Ectodermal cell (in vitro differentiated cells): ENCODE data around the gene EYS.

Source experiments
- H3K27ac ChIP-seq: 2 replicates; pipeline ENCODE4 v1.7.0; 2013; ENCODE audit warnings: mild to moderate bottlenecking, low read depth, low read length; ENCODE audit not compliant: insufficient read depth, poor library complexity, severe bottlenecking
- H3K27me3 ChIP-seq: 2 replicates; pipeline ENCODE4 v1.7.0; 2013; ENCODE audit warnings: mild to moderate bottlenecking, low read length; ENCODE audit not compliant: insufficient read depth, control insufficient read depth, poor library complexity, severe bottlenecking
- H3K36me3 ChIP-seq: one replicate; pipeline ENCODE4 v1.7.0; 2013; ENCODE audit warnings: low read length; ENCODE audit not compliant: control insufficient read depth, insufficient read depth
- H3K4me1 ChIP-seq: one replicate; pipeline ENCODE4 v1.7.0; 2013; ENCODE audit warnings: low read length; ENCODE audit not compliant: control insufficient read depth, insufficient read depth
- H3K4me3 ChIP-seq: 2 replicates; pipeline ENCODE4 v1.7.0; 2013; ENCODE audit warnings: low read depth, low read length, control low read depth; ENCODE audit not compliant: insufficient read depth
- H3K9me3 ChIP-seq: 2 replicates; pipeline ENCODE4 v1.7.0; 2013; ENCODE audit warnings: mild to moderate bottlenecking, low read length, moderate library complexity; ENCODE audit not compliant: control insufficient read depth
- WGBS, 2 experiments: methylation state at CpG; one replicate each; pipeline ENCODE4 v1.1.7; 2013; ENCODE audit warnings: missing lambda C conversion rate in 2 of 2; 5-methylcytosine and 5-hydroxymethylcytosine counted together

EYS gene

DNA sequence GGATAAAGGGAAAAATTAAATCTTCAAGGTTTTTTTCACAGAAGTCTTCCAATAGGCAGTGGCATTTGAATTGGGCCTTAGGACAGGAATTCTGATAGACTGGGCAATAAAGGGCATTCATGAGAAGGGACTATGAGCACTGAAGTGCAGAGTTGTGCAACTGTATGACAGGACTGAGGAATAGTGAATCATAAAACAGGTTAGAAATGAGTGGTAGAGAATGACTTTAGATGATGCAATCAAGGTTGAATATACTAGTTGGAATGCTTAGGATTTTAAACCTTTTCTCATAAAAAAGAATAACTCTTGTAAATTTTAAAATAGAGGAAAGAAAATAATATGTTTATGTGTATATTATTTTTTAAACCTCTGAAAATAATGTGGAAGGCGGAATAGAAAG, 1126.7 kb downstream of the EYS start:
- no peaks in the 10 kb centered on the region for H3K9me3 ChIP-seq
- H3K27me3 ChIP-seq = no peaks in the 10 kb centered on the region
- WGBS, 2 experiments = no CpG with 5 or more reads among the region's 1 CpG
- H3K4me1 ChIP-seq = no peaks in the 10 kb centered on the region
- H3K36me3 ChIP-seq = no peaks in the 10 kb centered on the region
- no peak overlapping the region for H3K27ac ChIP-seq
- H3K4me3 ChIP-seq = no peak overlapping the region

DNA sequence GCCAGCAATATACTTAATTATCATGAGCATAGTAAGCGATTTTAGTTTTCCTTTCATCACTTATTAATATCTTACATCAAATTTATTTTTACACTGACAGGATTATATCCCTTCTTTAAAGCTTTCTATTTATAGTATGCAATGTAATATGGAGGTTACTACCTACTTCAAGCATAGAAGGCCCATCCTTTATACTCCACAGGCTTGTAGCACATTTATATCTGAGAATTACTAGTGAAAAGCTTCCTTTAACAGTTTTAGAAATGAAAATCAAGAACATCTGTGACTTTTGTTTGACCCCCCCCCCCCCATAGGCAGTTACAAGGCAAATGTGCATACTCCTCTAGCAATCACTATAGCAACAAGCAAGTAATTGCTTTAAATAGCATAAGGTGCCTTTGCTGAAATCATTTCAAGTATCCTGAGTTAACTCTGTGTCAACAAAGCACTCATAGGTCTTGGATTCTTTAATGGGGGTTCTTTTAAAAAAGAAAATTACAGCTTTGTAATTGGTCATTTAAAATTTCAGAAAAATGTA, 1153.7 kb downstream of the EYS start:
- Histone ChIP-seq H3K27ac (no peak overlapping the region), H3K36me3 (no peaks in the 10 kb centered on the region), H3K27me3 (no peaks in the 10 kb centered on the region), H3K4me3 (no peak overlapping the region), H3K4me1 (no peaks in the 10 kb centered on the region), H3K9me3 (no peaks in the 10 kb centered on the region)
- 100% methylated on average over 1 of the region's 1 CpG; no CpG with 5 or more reads in 1 of the 2 experiments for WGBS, 2 experiments

DNA sequence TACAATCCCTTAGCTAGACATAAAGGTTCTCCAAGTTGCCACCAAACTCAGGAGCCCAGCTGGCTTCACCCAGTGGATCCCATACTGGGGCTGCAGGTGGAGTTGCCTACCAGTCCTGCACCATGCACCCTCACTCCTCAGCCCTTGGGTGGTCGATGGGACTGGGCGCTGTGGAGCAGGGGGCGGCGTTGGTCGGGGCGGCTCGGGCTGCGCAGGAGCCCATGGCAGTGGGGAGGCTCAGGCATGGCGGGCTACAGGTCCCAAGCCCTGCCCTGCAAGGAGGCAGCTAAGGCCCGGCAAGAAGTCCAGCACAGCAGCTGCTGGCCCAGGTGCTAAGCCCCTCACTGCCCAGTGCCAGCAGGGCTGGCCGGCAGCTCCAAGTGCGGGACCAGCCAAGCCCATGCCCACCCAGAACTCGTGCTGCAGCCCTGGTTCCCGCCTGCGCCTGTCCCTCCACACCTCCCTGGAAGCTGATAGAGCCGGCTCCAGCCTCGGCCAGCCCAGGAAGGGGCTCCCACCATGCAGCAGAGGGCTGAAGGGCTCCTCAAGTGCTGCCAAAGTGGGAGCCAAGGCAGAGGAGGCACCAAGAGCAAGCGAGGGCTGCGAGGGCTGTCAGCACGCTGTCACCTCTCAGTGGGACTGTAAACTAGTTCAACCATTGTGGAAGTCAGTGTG, 1159.3 kb downstream of the EYS start:
- Histone ChIP-seq H3K27me3 (no peaks in the 10 kb centered on the region), H3K9me3 (no peaks in the 10 kb centered on the region), H3K27ac (no peak overlapping the region), H3K4me1 (no peaks in the 10 kb centered on the region), H3K36me3 (no peaks in the 10 kb centered on the region), H3K4me3 (no peak overlapping the region)
- 94 to 95% methylated on average over 20 of the region's 20 CpGs for WGBS, 2 experiments

DNA sequence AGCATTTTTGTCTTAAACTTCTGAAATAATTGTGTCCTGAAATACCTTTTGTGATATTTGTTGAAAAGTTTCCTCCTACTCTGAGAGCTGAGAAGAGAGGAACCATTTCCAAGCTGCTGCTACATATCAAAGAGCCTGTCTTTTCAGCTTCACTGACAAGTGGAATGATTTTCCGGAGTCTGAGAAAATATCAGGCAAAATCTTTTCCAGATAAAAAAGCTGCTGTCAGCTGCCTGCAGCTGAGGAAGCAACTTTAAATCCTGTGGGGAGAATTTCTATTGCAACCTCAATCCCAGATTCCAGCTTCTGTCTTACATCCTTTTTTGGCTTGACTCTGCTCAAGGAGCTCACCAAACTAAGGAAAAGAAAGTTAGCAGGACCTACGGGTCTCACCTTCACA, 1167.1 kb downstream of the EYS start:
- Histone ChIP-seq H3K27me3 (no peaks in the 10 kb centered on the region), H3K4me1 (no peaks in the 10 kb centered on the region), H3K9me3 (no peaks in the 10 kb centered on the region), H3K4me3 (no peak overlapping the region), H3K36me3 (no peaks in the 10 kb centered on the region), H3K27ac (no peak overlapping the region)
- 81 to 84% methylated on average over 2 of the region's 2 CpGs for WGBS, 2 experiments

DNA sequence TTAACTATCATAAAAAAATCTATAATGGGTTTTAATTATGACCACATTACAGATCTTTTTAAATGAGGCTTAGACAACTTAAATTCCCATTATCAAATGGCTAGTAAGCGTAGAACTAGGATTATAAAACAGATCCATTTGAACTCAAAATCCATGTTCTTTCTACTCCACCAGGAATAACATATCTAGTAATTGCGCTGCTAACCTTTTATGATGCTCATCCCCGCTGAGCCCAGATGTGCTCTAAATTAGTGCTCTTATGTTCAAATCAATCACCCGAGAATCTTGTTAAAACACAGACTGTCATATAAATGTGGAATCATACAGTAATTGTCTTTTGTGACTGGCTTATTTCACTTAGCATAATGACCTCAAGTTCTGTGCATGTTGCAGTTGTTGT, 1168.3 kb downstream of the EYS start:
- Histone ChIP-seq H3K27me3 (no peaks in the 10 kb centered on the region), H3K36me3 (no peaks in the 10 kb centered on the region), H3K4me1 (no peaks in the 10 kb centered on the region), H3K9me3 (no peaks in the 10 kb centered on the region), H3K27ac (no peak overlapping the region), H3K4me3 (no peak overlapping the region)
- 93 to 100% methylated on average over 3 to 4 of the region's 4 CpGs for WGBS, 2 experiments

DNA sequence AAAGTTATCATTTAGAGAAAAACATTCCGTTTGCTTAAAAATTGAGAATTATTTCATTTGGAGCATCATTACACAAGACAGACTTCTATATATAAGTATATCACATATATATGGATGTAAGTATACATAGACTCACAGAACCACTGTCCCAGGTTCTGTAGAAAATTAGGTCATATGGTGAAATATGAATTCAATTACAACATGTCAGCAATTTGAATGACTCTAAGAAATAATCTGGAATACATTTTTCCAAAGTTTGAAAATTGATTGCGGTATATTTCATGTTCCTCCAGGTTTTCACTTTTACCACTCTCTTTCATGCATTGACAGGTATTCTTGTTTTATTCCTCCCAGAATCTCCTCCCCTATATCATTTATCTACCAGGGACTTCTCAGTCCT, 1179.1 kb downstream of the EYS start:
- no peaks in the 10 kb centered on the region for H3K36me3 ChIP-seq

DNA sequence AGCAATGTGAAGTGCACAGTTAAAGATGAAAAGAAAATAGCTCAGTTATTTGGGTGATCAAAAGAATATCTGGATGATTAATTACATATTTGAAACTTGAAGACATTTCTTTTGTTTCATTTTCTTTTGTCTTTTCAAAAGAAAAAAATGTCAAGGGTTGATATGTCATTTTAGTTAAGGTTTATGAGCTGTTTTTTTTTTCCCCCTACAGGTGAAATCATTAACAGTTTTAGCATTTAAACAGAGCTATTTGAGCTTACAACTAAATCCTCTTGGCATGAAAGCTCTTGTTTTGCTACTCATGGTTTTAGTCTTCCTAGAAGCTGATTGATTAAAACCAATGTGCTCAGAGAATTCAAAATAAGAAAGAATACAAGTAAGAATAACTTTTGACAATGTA, 1184.2 kb downstream of the EYS start:
- Histone ChIP-seq H3K4me3 (no peak overlapping the region), H3K27me3 (no peaks in the 10 kb centered on the region), H3K27ac (no peak overlapping the region), H3K36me3 (no peaks in the 10 kb centered on the region), H3K9me3 (no peaks in the 10 kb centered on the region), H3K4me1 (no peaks in the 10 kb centered on the region)

More for the DNA sequence above, 1179.1 kb downstream of the EYS start:
- Histone ChIP-seq H3K9me3 (no peaks in the 10 kb centered on the region), H3K27ac (no peak overlapping the region), H3K4me1 (no peaks in the 10 kb centered on the region), H3K27me3 (no peaks in the 10 kb centered on the region), H3K4me3 (no peak overlapping the region)
- WGBS, 2 experiments = 97 to 100% methylated on average over 1 of the region's 2 CpGs

DNA sequence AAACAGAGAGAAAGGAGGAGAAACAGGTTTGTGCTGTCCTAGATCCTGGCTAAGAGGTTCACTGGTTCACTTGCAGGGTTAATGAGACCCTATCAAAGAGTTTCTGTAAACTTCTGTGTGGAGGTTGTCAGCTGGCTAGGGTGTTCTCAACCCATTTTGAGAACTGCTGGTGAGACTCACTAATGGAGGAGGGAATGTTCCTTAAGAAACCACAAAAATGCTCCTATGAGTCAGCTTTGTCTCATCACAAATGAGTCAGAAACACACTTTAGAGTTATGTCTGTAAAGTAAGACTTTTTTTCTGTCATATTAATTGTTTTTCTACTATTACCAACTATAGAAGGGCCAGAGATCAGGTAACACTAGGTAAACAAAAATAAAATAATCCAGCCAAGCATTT, 1187.0 kb downstream of the EYS start:
- Histone ChIP-seq H3K4me3 (no peak overlapping the region), H3K27me3 (no peaks in the 10 kb centered on the region), H3K27ac (no peak overlapping the region), H3K9me3 (no peaks in the 10 kb centered on the region), H3K36me3 (no peaks in the 10 kb centered on the region), H3K4me1 (no peaks in the 10 kb centered on the region)

DNA sequence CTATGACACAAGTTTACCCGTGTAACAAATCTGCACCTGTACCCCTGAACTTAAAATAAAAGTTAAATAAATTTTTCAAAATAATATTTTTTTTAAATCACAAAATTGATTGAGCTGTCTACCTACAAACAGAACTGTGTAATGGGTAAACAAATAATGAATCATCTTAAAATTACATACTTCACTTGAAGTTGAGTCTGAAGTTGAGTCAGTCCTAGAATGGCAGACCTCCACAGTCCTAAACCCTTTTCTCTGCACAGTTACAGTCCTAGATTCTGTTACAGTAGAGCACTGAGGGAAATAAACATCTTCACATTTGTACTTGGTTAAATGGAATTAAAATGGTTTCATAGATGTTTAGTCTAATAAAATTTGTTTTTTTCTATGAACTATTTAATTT, 1190.6 kb downstream of the EYS start:
- Histone ChIP-seq H3K4me1 (no peaks in the 10 kb centered on the region), H3K36me3 (no peaks in the 10 kb centered on the region), H3K4me3 (no peak overlapping the region), H3K27me3 (no peaks in the 10 kb centered on the region), H3K27ac (no peak overlapping the region), H3K9me3 (no peaks in the 10 kb centered on the region)
- no CpG with 5 or more reads among the region's 1 CpG for WGBS, 2 experiments

DNA sequence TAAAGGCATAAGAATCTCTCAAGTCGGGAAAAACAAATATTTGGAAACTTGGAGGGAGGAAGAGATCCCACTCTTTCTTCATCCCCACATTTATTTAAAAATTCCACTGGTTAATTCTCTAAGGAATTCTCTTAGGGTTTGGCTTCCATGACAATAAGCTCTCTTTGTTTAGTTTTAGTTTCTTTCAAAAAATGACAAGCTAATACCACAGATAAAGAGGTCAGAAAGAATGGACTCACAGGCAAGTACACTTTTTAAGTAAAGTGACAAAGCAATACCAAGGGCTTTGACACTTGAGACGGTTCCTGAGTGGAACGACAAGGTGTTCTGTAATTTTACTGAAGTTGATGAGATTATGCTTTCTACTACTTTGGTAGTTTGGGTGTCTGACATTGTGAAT, 1199.4 kb downstream of the EYS start:
- H3K4me3 ChIP-seq = no peak overlapping the region
- 91 to 97% methylated on average over 2 to 3 of the region's 3 CpGs for WGBS, 2 experiments
- H3K9me3 ChIP-seq = no peaks in the 10 kb centered on the region
- H3K27ac ChIP-seq = no peak overlapping the region
- H3K36me3 ChIP-seq = no peaks in the 10 kb centered on the region
- no peaks in the 10 kb centered on the region for H3K27me3 ChIP-seq
- H3K4me1 ChIP-seq = no peaks in the 10 kb centered on the region

DNA sequence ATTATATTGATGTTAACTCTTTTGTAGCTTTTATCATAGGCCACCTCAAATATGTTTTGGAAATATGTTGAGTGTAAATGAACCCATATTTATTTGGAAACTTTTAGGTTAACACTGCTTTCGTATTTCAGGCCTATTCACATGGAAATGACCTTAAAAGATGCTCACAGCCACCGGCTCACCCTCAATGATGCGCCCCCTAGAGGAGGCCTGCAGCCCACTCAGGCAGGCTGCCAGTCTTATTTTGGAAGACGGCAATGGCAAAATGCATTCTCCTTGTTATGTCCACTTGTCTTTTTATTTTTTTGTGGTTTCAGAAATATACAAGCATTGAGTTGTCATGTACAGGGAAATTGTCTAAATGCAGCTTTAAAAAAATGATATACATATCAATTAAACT, 1201.7 kb downstream of the EYS start:
- H3K4me3 ChIP-seq = no peak overlapping the region
- no peaks in the 10 kb centered on the region for H3K27me3 ChIP-seq
- no peak overlapping the region for H3K27ac ChIP-seq
- 27 to 35% methylated on average over 4 of the region's 4 CpGs for WGBS, 2 experiments
- no peaks in the 10 kb centered on the region for H3K36me3 ChIP-seq
- no peaks in the 10 kb centered on the region for H3K9me3 ChIP-seq
- H3K4me1 ChIP-seq = no peaks in the 10 kb centered on the region
